Kidney tubule cell (primary cell): Measurements from ENCODE around the gene TUB.

Experiments used
- DNase-seq: peaks from one replicate; pipeline ENCODE4 v3.0.0-alpha.2; 2018; ENCODE audit warnings: low spot score

The TUB gene

DNA sequence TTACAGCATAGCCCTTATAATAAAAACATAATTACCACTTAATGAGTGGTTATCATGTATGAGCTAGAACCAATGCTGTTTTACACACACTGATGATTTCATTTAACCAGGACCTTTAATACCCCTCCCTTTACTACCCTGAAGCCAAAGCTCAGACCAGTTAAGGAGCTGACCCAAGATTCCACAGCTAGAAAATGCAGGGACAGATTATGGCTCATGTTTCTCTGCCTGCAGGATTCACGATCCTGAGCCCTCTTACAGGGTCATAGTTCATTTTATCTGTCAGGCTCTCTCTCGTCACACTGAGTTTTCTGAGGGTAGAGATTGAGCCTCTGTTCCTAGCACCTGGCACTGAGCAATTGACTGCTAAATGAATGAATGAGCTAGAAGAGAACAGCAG is 27.4 kb downstream of the TUB start:
- no peak for DNase-seq

DNA sequence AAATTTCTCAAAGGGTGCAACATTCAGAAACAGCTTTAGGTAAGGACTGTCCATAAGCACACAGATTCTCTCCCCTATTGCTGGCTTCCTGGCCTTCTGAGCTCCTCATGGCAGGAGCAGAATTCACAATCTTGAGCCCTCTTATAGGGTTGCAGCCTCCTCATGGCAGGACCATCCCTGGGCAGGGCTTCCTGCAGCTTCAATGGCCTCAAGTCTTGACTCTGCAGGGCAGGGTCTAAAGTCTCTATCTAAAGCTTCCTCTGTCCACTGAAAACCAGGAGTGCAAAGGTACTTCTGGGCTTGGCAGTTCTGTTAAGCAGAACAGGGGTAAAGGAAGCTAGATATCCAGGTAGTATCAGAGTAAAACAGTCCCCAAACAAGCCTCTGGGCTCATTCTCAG is 28.7 kb downstream of the TUB start:
- DNase-seq, result no peak

DNA sequence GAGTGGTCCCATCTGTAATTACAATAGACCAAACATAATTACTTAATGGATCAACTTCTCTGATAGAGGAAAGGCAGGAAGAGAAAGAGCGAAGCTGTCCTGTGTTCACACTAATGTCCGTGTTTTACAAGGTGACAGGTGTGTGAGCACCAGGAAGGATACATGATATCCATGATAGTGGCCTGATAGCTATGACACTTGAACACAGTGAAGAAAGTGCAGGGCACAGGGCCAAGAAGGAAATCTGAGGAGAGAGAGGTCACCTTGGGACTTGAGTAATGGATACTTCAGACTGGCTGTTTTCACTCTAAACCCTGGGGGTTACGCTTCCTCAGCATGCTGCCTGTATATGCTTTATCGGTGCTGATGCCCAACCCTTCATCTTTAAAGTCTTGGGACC is 29.4 kb downstream of the TUB start:
- no peak for DNase-seq

DNA sequence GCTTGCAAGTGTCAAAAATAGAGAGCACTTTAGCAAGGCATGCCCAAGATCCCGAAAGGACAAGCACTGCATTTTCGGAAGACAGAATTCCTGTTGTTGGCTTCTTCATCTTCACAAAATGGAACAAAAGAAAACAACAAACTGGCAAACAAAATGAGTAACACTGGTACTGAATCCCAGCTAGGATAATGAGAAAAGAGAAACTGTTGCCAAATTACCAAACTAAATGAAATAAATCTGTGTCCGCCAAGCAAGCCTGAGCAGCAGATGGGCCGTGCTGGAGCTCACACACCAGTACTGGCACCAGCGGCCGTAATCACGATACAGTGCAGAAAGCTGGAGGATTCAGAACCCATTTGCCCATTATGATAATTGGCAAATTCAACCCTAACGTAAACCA is 30.6 kb downstream of the TUB start:
- no peak for DNase-seq

DNA sequence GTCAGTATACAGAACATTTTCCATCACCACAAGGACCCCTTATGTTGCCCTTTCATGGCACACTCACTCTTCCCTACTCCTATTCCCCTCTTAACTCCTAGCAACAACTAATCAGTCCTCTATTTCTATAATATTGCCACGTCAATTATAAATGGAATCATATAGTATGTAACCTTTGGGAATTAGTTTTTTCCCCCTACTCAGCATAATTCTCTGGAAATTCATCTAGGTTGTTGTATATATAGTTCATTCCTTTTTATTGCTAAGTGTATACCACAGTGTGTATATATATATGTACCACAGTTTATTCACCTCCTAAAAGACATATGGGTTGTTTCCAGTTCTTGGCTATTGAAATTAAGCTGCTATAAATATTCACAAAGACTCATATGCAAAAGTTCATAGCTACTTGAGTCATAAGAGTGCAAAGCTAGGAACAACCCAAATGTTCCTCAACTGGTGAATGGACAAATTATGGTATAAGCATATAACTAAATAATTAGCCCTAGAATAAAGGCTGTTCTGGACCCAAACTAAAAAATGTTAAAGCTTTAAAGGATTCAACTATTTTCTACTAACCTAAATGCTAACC is 41.3 kb downstream of the TUB start:
- DNase-seq, result no peak

DNA sequence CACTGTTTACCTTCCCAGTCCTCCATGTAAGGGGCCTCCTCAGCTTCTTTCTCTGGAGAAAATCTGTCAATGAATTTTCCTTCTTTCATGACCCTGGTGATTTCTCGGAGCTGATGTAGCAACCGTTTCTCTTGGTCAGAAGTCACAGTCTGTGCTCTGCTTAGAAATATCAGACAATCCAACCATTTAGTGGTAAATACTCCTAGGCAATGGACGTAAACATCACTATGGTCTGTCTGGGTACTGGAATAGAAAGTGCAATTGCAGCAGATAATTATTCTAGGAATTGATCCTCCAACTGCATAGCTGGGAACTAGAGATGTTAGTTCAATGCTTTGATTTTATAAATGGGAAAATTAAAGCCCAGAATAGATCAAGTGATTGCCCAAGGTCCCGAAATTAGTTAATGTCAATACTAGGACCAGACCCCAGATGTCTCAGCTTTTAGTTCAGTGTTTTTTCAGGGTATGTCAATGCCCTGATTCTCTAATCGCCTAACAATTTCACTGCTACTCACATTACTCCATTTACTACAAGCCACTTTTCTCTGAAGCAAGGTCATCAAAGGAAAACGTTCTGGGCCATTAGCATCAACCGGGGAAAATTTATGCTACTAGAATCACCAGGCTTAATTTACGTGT is 45.8 kb downstream of the TUB start:
- no peak for DNase-seq

DNA sequence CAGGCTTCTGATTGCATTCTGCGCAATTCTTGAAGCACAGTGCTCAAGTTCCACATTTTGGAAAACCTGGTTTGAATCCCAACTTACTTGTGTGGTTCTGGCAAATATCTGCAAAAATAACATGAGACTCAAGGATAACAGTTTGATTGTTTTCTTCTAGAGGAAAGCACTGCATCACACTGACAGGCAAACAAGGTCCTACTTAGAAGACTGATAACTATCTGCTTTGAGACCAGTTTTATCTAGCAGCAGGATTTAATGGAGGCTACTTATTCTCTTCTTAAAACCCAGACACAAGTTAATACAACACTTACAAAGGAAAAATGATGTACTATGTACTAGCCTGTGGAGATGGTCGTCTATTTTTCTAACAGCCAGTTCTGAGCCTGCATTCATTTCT is 46.4 kb downstream of the TUB start:
- DNase-seq, result no peak

DNA sequence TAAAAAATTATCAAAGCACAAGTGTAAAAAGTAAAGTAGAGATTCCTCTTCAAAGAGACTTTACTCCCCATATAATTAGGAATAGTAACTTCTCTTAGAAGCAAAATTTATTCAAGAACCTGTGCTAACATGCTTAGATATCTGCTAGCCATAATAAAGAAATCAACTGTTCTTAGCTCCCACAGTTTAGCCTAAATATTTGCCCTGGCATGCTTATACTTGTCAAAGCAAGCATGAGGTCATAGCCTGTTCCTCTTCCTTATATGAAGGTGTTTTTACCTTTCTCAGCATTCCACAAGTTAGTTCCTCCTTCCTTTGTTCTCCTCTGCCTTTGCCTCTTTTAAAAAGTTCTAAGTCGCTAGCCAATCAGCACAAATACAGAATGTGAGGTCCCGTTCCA is 57.5 kb downstream of the TUB start:
- peak; percentile 31 for DNase-seq

DNA sequence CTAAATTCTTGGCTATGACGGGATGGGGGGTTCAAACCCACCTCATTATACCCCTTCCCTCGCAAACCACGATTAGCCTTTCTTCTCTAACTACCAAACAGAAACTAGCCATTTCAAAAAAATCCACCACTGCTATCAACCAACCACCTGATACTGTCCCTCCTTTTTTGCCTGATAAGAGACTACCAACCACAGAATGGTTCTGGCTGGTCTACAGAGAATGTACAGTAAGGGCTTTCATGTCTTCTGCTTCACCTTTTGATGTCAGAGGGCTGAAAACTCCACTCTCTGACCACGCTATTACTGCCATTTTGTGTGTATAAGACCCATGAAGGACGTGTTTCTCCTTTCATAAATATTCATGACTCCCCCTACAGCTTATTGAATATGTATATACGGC is 68.7 kb downstream of the TUB start:
- DNase-seq, result no peak
